Esophagus squamous epithelium (tissue), 4 donors: ENCODE data around the gene LBHD2.

ENCODE experiments used
- CTCF ChIP-seq, 6 experiments: fragments of 450-650 bp in 4 of 6; fragments of 200-600 bp in 2 of 6; sonication (generic) in 2 of 6; IDR thresholded peaks; one replicate each; pipeline ENCODE4 v1.5.1; 2016 to 2019; ENCODE audit warnings: antibody characterized with exemption in 6 of 6, mild to moderate bottlenecking in 4 of 6, moderate library complexity in 4 of 6
- POLR2A ChIP-seq, 4 donors: fragments of 450-650 bp; IDR thresholded peaks; one replicate each; pipeline ENCODE4 v1.6.1; 2017; ENCODE audit warnings: antibody characterized with exemption in 4 of 4, mild to moderate bottlenecking in 4 of 4, moderate library complexity in 3 of 4

- TF ChIP-seq CTCF (IDR thresholded peaks at IDR 0.05) (no peak), POLR2A (IDR thresholded peaks at IDR 0.05) (no peak)
Observed at GRCh38 chr14:103059556-103059955, 24.5 kb upstream of the LBHD2 start.
